GM12892 (cell line): Measurements from ENCODE around the gene IFT122.
"Not testable (repeated sequence)": the region's sequence is repeated elsewhere in the genome, so short reads cannot be mapped to it uniquely, and the experiment has no call there.

Experiments
- DNase-seq: peaks from one replicate; pipeline ENCODE4 v3.0.0; 2011; ENCODE audit not compliant: insufficient read length
- FAIRE-seq: peaks from 2 replicates; lab custom pipeline; 2011; peaks lifted over from hg19 to GRCh38; lab: Jason Lieb, UNC
- POLR2A ChIP-seq: IDR thresholded peaks from 2 replicates; pipeline ENCODE4 v1.6.1; 2011; ENCODE audit warnings: low read depth, low read length, control low read depth
- POLR2AphosphoS5 ChIP-seq: IDR thresholded peaks from 2 replicates; pipeline ENCODE4 v1.6.1; 2011; ENCODE audit warnings: low read depth, low read length, control low read depth
- TAF1 ChIP-seq: IDR thresholded peaks from 2 replicates; pipeline ENCODE4 v1.6.1; 2011; ENCODE audit warnings: low read depth, mild to moderate bottlenecking, control low read depth, low read length, borderline replicate concordance

Gene IFT122

GRCh38 chr3:129499604-129500333 is 59.7 kb downstream of the IFT122 start:
- FAIRE-seq, DNase-seq: not testable (repeated sequence)

DNA sequence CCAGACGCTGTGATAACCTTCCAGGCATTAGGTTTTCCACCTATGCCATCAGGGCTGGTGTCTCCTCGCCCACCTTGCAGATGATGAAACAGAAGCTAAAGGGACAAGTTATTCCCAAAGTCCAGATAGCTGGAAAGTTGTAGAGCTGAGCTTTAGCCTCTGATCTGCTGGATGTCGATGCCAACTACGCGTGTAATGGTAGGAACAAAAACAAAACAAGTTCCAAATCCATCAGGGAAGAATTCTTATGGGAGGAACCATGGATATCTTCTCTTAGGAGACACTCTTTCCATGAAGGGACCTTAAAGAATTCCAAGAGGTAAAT is 60.3 kb downstream of the IFT122 start:
- TF ChIP-seq POLR2A (no peak), TAF1 (no peak), POLR2AphosphoS5 (no peak)
- no peak for FAIRE-seq

GRCh38 chr3:129501630-129502029 is 61.6 kb downstream of the IFT122 start:
- TF ChIP-seq POLR2AphosphoS5 (no peak), TAF1 (no peak), POLR2A (no peak)
- no peak for FAIRE-seq

More for the DNA sequence above, 60.3 kb downstream of the IFT122 start:
- DNase-seq, result no peak

DNA sequence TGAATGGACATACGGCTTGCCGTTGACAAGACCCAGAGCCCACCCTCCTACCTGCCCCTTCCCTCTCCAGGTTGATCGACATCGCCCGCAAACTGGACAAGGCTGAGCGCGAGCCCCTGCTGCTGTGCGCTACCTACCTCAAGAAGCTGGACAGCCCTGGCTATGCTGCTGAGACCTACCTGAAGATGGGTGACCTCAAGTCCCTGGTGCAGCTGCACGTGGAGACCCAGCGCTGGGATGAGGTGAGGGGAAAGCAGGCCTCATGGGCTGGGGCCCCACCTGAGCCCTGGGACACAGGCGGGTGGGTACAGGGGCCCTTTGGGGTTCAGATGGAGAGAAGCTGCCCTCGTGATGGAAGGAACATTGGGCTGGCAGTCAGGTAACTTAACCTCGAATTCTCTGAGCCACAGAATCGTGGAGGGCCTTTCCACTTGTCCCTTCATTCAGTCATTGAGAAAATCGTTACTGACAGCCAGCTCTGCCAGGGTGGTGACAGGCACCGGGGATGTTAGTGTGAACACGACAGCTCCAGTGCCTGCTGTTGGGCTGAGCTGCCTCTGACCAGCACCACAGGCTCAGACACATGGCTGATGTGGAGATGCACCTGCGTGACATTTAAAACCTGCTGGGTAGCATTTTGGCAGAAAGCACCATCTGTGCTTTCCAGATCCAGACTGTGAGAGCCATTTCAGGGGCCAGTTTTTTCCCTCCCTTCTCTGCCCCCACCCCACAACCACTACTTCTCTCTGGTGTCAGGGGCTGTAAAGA is 62.8 kb downstream of the IFT122 start:
- no peak for FAIRE-seq
- no peak for DNase-seq
- no peak for TF ChIP-seq POLR2AphosphoS5
- TF ChIP-seq POLR2A, result no peak
- TF ChIP-seq TAF1, result no peak

More at GRCh38 chr3:129501630-129502029, 61.6 kb downstream of the IFT122 start:
- no peak for DNase-seq

- FAIRE-seq, result no peak
- TF ChIP-seq TAF1 (no peak), POLR2A (no peak), POLR2AphosphoS5 (no peak)
- DNase-seq, result no peak
Observed at GRCh38 chr3:129503471-129504291, 63.7 kb downstream of the IFT122 start.

DNA sequence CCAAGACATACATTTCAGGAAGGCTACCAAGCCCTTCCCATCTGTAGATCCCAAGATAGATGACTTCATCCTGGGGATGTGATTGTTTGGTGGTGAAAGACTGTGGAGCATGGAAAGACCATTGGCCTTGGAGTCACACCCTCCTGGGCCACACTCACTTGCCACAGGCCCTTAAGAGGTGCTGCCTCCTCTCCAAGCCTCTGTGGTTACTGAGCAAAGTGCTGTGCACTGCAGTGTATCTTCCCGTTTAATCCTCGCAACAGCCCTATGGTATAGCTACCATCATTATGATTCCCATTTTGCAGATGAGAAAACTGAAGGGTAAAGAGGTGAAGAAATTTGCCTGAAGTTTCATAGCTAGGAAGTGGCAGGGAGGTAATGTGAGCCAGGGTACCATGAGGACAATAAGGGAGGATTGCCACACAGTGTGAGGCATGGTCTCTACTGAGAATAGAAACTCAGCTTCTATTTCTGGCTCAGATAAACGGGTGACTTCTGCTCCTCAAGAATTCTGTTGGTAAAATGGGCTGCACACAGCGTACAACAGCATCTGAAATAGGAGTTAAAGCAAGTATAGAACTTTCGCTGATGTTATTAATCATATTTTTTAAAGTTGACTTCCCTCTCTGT is 64.6 kb downstream of the IFT122 start:
- no peak for TF ChIP-seq POLR2A
- no peak for TF ChIP-seq TAF1
- no peak for TF ChIP-seq POLR2AphosphoS5
- FAIRE-seq, result no peak
- DNase-seq, result no peak

DNA sequence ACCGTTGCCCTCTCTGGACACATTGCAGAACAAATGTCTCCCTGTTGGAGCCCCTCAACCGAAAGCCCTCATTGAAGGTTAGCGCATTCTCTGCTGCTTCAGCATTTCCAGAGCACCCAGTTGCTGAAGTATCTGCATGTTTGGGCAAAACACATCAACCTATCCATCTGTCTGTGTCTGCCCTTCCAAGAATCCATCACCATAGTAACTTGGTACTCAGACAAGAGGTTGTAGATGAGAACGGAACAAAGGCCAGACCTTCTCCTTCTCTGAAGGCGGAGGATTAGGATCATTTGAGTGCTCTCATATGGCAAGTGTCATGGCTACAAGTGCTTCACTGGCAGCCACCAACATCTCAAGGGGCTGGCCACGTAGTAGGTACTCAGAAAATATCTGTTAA is 65.3 kb downstream of the IFT122 start:
- TF ChIP-seq POLR2AphosphoS5, result no peak
- no peak for TF ChIP-seq POLR2A
- TF ChIP-seq TAF1, result no peak
- DNase-seq (no peak), FAIRE-seq (no peak)

DNA sequence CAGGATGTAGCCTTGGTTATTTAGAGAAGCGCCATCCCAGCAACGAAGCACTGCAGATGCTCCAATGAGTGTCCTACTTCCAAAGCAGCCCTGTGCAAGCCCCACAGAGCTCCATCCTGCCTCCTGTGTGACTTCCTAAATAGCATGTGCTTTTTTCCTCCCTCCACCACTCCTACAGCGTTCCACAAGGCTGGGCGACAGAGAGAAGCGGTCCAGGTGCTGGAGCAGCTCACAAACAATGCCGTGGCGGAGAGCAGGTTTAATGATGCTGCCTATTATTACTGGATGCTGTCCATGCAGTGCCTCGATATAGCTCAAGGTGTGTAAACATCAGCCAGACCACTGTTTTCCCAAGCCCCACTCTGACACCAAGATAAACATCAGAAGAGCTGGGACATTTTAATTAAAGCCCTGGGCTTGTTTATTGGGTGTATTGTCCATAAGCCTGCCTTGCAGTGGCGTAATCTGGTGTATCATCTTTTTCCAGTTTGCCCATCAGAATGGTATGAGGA is 66.3 kb downstream of the IFT122 start:
- no peak for TF ChIP-seq TAF1
- DNase-seq (no peak), FAIRE-seq (no peak)

- TF ChIP-seq POLR2A (no peak), POLR2AphosphoS5 (no peak), TAF1 (no peak)
- no peak for DNase-seq
- no peak for FAIRE-seq
Observed at GRCh38 chr3:129507181-129507831, 67.3 kb downstream of the IFT122 start.

- DNase-seq, result no peak
- no peak for TF ChIP-seq POLR2AphosphoS5
- no peak for TF ChIP-seq TAF1
- TF ChIP-seq POLR2A, result no peak
- FAIRE-seq, result no peak
Observed at GRCh38 chr3:129512595-129512994, 72.6 kb downstream of the IFT122 start.

DNA sequence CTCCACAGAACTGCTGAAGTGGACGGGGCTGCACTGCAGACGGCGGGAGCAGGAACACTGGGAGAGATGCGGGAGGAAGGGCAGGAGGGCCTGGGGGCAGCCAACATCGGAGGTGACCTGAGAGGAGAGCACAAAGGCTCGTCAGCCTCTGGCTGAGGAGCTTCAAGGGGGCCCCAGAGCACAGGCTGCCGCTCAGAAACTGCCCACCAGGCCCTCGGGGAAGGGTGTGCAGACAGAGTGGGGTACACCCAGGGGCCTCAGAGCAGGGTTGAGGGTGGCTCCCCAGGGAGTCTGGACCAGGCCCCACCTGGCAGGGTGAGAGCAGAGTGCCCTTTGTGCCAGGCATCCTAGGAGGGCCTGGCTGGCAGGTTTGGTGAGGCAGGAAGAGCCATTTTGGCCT is 73.7 kb downstream of the IFT122 start:
- TF ChIP-seq POLR2A (no peak), TAF1 (no peak), POLR2AphosphoS5 (no peak)
- FAIRE-seq (no peak), DNase-seq (no peak)

DNA sequence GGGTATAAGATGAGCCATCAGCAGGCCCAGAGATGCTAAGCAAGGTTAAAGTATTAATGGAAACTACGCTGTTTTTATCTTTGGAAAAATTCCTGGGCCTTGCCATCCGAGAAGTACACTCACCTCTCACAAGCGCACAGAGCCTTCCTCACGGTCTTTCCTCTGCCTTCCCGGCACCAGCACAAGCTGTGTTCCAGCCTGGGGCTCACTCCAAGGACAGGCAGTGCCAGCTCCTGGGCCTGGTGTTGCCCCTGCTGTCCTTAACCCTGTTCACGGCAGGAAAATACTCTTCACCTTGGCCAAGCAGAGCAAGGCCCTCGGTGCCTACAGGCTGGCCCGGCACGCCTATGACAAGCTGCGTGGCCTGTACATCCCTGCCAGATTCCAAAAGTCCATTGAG is 74.1 kb downstream of the IFT122 start:
- DNase-seq (no peak), FAIRE-seq (no peak)
- TF ChIP-seq TAF1, result no peak
- no peak for TF ChIP-seq POLR2A
- TF ChIP-seq POLR2AphosphoS5, result no peak
